ENCODE measurements around the gene PIP5K1A.
A peak's percentile ranks its signal among the peaks of the same experiment; 100 is the strongest.
"Not testable (repeated sequence)": the region's sequence is repeated elsewhere in the genome, so short reads cannot be mapped to it uniquely, and the experiment has no call there.

PIP5K1A gene

DNA sequence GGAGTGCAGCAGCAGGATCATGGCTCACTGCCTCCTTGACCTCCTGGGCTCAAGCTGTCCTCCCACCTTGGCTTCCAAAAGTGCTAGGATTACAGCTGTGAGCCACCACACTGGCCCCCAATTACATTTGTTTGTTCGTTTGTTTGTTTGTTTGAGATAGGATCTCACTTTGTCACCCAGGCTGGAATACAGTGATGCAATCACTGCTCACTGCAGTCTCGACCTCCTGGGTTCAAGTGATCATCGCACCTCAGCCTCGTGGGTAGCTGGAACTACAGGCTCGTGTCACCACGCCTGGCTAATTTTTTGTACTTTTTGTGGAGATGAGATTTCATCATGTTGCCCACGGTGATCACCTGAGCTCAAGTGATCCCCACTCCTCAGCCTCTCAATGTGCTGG, 6.3 kb upstream of the PIP5K1A start:
- DNase-seq = no peak

GRCh38 chr1:151193304-151193703, 5.0 kb upstream of the PIP5K1A start:
- DNase-seq = no peak

- DNase-seq = no peak
These were observed 4.5 kb upstream of the PIP5K1A start for GRCh38 chr1:151193856-151194255.

DNA sequence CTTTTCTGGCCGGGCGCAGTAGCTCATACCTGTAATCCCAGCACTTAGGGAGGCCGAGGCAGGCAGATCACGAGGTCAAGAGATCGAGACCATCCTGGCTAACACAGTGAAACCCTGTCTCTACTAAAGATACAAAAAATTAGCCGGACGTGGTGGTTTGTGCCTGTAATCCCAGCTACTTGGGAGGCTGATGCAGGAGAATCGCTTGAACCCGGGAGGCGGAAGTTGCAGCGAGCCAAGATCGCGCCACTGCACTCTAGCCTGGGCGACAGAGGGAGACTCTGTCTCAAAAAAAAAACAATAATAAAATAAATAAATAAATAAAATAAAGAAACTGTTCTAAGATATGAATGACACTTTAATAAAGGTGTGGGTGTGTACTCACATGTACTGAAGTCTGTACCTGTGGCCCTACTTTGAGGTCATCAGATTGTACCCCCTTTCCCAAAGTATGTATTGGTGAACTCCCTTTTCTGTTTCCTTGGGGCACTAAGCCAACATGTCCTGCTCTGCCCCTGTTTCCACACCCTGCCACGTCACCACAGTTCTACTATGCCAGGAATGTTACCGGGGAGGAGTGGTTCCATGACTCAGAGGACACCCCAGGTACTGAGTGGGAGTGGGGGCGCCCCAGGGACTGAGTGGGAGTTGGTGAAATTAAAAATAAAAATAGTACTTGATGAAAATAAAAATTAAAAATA, 3.3 kb upstream of the PIP5K1A start:
- DNase-seq = not testable (repeated sequence)

- DNase-seq = peak; percentile 75
These were observed 2.0 kb upstream of the PIP5K1A start for GRCh38 chr1:151196292-151196800.

- peak; percentile 34 for DNase-seq
These were observed 494 bp upstream of the PIP5K1A start for GRCh38 chr1:151197863-151198253.

DNA sequence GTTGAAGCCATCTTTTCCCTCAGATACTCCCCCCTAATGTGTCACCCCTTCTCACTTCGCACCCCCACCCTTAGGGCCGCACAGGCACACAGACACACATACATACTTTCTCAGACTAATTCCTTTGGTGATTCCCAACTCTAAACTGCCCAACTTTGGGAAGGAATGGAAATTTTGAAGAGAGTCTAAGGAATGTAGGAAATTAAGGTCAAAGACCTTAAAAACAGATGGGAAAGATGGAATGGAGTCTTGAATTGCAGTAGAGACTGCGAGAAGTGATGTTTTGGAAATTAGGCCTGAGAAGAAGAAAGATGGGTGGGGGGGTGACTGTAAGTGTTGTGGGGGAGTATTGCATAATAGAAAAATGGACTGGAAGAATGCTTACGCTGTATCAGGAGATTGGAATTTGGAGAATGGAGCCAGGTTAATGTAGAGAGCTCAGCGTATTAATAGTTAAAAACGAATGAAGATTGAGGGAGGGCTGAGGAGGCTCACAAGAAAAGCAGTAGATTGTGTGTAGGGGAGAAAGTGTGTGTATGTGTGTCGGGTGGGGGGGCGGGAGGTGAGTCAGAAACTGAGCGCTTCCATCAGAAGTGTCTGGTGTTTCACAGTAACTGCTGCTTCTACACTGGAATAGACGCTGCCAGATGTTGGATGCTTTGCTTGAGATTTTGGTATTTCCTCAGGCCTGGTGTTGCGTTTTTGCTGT, 1.7 kb downstream of the PIP5K1A start:
- DNase-seq = no peak

GRCh38 chr1:151205381-151205965, 7.1 kb downstream of the PIP5K1A start:
- not testable (repeated sequence) for DNase-seq

DNA sequence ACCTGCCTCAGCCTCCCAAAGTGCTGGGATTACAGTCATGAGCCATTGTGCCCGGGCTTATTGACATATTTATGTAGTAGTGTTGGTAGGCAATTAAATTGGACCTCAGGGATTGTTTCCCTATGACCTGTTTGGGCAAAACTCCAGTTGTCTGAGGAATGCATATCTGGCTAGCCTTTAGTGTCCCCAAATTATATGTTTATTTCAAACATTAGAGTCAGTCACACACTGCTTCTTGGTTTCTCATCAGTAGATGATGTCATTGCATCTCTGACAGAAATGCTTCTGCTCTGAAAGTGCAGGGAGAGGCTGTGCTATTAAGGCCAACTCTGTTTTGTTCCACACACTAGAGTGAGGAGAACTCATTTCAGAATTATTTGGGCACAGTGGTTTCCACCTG, 12.5 kb downstream of the PIP5K1A start:
- no peak for DNase-seq

DNA sequence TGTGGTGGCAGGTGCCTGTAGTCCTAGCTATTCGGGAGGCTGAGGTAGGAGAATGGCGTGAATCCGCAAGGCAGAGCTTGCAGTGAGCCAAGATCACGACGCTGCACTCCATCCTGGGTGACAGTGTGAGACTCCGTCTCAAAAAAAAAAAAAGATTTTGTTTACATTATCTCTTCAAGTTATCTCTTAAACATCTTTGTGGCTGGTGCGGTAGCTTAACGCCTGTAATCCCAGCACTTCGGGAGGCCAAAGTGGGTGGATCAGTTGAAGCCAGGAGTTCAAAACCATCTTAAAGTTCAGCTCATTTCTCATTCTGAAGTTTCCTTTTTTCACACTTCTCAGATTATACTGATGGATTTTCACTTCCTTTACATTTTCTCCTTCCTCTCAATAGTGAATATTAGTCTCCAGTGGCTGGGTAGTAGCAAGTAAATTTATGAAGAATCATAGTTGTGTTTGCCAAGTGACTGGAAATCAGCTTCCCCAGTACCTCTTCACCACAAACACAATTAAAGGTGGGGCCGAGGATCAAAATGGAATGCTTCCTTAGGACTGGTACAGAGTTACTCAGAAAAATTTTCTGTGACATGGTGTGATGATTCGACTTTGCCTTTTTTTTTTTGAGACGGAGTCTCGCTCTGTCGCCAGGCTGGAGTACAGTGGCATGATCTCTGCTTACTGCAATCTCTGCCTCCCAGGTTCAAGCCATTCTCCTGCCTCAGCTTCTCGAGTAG, 13.8 kb downstream of the PIP5K1A start:
- DNase-seq = no peak

DNA sequence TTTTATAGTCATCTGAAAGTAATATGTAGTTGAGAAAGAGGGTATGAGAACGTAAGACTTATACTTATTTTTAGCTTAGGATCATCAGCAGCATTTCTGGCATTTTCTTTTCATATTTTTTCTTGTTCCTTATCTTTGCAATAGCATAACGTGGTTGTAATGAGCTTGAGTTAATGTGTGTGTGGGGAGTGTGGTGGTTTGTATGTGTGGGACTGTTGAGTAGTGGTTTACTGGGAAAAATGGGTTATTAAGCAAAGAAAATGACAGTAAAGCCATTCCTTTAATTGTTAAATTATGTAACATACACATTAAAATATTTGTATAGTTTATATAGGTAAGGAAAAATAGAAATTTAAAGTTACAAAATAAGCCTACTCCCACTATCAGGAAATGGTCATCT, 15.2 kb downstream of the PIP5K1A start:
- no peak for DNase-seq

DNA sequence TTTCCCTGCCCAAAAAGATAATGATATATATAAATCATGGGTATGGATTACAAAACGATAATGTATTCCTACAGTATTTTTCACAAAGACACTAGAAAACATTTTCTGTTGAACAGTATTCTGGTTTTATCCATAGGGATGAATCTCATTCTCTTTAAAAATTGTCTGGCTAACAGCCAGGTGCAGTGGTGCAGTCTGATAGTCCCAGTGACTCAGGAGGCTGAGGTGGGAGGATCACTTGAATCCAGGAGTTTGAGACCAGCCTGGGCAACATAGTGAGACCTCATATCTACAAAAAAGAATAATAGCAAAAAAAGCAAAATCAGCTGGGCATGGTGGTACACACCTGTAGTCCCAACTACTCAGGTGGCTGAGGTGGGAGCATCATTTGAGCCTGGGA, 23.3 kb downstream of the PIP5K1A start:
- DNase-seq = no peak

DNA sequence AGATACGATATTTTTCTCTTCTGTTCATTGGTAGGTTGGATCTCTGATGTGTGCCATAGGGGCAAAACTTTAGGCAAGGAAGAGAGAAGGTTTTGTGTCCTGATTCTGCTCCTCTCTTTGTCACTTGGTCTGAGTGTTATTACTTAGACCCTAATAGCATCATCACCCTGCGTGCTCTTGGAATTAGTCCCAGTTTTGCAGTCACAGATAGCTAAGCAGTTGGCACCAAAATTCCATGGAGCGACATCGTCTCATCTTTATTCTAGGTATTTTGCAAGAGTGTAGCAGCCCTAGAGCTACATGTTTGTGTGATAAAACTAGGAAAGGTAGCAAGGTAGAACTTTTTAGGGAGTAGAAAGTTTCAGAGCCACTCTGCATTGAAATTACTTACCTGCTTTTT, 23.8 kb downstream of the PIP5K1A start:
- DNase-seq = no peak

- DNase-seq = no peak
These were observed 36.9 kb downstream of the PIP5K1A start for GRCh38 chr1:151235235-151235634.

DNA sequence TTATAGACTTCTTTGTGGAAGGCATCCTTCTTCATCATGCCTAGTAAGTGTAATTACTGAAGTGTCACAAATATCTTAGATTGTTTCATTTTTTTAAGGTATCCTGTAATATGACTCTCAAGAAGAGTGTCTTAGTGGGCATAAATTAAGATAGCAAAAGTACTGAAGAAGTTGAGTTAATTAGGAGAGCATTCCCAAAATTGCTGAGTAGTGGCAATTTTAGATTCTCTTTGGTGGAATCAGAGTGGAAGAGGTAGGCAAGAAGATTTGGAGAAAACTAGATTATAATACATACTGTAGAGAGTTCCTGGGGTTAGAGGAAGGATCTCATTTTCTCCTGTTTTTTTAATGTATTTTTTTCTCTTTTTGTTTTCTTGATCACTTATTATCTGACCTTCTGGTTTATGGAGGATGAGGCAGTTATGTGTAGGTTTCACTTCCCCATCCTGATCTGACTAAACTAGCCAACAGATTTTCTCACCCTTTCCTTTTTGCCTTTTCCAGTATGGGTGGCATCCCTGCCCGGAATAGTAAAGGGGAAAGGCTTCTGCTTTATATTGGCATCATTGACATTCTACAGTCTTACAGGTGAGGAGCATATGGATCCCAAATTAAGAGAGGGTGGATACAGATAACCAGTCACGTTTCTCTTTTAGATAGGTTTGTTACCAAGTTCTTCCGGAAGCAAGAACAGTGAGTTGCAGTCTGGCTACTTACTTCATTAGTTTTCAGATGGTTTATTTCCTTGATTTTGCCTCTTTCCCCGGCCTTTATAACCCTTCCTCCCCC, 39.5 kb downstream of the PIP5K1A start:
- DNase-seq = no peak

- no peak for DNase-seq
These were observed 40.1 kb downstream of the PIP5K1A start for GRCh38 chr1:151238467-151238739.

DNA sequence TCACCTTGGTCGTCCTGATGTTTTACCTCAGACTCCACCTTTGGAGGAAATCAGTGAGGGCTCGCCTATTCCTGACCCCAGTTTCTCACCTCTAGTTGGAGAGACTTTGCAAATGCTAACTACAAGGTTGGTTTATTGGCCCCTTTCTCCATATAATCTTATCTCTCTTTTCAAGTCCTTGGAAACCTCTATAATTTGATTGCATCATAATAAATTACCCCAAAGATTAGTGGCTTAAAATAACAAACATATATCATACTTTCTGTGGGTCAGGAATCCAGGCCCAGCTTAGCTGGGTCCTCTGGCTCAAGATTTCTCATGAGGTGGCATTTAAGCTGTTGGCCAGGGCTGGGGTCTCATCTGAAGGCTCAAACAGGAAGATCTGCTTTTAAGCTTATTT, 44.1 kb downstream of the PIP5K1A start:
- no peak for DNase-seq

- DNase-seq = no peak
These were observed 45.4 kb downstream of the PIP5K1A start for GRCh38 chr1:151243683-151244216.

DNA sequence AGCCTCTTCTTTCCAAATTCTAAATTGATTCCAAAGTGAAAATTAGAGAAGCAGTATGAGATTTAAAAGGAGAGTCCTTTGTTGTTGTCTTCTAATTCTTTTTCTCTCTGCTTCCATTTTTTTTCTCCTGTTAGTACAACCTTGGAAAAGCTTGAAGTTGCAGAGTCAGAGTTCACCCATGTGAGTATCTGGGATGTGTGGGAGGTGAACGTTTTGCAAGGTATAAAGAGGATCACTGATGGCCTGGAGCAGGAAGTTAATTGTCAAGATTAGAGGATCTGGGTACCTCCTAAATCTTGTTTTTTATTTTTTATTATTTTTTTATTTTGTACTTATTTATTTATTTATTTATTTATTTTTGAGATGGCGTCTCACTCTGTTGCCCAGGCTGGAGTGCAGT, 48.4 kb downstream of the PIP5K1A start:
- no peak for DNase-seq

- peak; percentile 58 for DNase-seq
These were observed 53.5 kb downstream of the PIP5K1A start for GRCh38 chr1:151251656-151252470.

Measured in NCI-H774 (cell line).